ENCODE results near the gene WASF1.
"Not testable (repeated sequence)": the region's sequence is repeated elsewhere in the genome, so short reads cannot be mapped to it uniquely, and the experiment has no call there.

Gene WASF1

DNA sequence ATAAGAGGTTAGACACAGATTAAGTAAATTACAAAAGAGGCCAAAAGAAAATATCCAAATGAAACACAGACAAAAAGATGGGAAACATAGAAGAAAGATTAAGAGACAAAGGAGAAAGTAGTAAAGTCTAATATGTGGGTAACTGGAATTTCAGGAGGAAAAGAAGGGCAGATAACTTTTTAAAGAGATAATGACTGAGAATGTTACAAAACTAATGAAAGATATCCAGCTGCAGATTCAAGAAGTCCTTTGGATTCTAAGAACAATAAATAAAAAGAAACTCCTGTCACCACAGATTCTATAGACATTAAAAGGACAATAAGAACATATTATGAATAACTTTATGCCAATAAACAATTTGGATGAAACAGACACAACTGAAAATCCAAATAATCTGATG lies 90.1 kb downstream of the WASF1 start:
- DNase-seq (ENCODE audit: low read depth), result no peak

DNA sequence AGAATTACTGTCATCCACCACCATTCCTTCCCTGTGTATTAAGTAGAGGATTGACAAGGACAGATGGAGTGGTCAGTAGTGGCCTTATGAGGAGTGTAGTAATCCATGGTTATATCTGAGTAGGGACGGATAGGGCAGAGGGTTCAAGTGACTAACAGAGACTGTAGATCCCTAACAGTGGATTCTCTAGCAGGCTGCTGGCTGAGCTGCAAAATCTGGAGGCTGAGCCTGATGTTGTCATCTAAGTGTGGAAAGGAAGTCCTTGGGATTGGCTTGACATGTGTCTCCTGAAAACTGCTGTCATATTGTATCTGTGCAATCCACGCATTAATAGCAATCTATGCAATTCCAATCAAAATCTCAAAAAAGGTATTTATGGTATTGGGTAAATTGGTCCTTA lies 94.2 kb downstream of the WASF1 start:
- DNase-seq (ENCODE audit: low read depth), result no peak

DNA sequence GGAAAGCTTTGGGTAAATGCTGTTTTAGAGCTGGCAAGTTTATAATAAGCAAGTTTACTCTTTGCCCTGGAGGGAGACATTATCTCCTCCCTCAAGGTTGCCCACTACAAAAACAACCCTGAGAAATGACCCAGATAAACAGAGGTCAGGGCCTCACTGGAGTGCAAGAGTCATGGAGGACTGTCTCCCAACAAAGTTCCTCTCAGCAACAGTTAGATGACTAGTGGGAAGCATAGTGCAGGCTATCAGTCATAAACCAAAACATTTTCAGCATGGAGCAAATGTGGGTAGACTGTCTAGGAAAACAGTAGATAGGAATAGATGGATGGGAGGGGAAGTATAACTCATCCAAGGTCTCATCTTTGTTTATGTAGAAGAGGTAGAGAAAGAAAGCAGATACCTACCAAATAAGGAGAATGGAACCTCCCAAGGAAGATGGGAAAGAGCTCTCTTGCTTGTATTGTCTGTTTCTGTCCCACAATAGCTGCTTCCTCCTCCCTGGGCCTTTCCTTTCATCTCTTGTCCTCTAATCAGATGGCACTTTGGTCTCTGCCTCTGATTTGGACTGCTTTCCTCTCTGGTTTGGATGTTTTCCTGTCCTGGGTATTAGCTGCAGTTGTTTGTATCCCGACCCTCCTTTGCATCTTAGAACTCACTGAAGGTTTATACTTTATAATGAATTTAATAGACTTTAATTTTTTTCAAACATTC lies 95.4 kb downstream of the WASF1 start:
- DNase-seq (ENCODE audit: low read depth), result no peak

DNA sequence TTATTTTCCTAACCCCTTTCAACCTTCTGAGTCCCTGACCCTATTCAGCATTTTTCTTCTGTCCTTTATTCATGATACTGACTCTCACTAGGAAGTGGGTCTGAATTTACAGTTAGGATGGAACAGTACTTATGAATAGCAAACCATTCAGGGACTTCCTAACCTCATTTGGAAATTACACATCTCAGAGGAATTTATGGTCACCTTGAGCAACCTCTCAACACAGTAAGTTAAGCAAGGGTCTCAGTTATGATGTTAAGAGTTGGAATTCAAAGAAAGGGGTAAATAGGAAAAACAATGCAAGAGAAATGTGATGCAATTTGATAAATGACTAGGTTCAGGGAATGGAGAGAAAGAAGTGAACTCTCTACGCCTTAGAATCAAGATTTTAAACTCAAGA lies 104.1 kb downstream of the WASF1 start:
- no peak for DNase-seq (ENCODE audit: low read depth)

DNA sequence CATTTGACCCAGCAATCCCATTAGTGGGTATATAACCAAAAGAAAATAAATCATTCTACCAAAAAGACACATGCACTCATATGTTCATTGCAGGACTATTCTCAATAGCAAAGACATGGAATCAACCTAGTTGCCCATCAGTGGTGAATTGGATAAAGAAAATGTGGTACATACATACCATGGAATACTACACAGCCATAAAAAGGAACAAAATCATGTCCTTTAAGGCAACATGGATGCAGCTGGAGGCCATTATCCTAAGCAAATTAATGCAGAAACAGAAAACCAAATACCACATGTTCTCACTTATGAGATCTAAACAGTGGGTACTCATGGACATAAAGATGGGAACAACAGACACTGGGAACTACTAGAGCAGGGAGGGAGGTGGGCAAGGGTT lies 106.0 kb downstream of the WASF1 start:
- DNase-seq (ENCODE audit: low read depth), result not testable (repeated sequence)

DNA sequence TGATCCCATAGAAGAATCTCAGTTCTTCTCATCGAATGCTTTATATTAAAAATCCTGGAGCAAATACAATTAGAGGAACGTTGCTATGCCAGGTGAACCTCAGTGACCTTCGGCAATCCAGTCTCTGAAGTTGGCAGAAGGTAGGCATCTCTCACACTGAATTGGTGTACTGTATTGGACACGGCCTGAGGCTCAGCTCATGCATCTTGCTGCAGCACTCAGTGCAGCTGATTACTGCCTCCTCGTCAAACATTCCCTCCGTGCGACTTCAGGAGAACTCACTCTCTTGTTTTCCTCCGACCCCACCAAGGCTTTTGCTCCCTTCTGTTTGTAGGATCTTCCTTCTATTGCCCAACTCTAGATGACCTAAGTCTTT lies 110.9 kb downstream of the WASF1 start:
- DNase-seq (ENCODE audit: low read depth), result no peak

DNA sequence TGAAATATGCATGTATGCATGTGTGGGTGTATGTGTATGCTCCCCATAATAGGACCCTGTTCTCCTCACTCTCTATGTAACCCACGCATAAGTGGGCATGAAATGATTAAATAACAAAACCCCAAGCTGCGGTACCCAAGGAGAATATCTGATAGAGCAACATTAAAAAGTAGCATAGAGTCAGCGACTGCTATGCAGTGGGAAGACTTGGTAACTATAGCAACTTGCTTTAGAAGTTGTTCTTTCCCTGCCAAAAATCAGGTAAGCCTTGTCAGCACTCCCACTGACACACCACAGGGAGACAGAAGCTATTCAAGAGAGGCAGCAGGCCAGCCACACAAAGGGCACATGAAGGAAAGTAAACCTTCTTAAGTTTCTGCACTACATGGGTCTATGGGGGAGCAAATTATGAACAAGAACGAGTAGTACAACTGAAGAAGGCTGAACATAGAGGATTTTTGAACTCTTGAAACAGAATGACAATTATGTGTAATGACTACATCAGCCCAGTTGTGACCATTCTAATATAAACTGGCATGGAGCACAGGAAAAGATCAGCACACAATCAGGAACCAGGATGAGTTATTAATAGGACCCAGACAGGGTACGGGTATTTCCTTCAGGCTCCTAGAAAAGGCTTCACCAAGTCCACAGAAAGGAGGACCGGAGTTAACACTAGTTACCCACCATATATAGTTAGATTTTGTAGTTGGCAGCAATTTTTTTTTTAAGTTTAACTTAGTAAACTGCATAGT lies 111.5 kb downstream of the WASF1 start:
- no peak for DNase-seq (ENCODE audit: low read depth)

DNA sequence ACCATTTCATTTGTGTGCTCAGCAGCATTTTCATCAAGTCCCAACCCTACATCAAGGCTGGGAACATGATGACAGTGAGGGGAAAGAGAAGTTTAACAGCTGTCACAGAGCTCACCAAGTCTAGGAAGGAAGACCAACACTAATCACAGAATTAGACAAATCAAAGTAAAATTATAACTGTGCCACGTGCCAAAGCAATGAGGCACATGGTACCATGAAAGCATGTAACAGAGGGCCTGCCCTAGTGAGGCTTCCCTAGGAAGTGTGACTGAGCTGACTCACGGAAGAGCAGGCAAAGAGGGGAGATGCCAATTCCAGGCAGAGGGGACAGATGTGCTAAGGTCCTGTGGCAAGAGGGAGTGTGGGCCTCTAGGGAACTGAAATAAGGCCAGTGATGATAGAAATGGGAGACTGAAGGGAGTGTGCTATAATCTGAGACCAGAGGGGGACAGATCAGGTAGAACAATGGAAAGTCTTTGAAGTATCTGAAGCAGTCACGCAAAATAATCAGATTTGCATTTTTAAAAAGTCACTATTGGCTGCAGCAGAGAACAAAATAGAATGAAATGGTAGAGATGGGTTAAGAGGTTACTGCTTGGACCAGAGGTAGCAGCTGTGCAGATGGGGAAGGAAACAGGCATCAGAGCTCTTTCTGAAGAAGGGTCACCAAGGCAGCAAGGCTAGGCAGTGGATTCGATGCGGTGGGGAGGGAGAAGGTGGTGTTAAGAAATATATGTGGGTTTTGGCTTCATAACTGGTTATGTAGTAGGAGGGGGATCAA lies 114.5 kb downstream of the WASF1 start:
- no peak for DNase-seq (ENCODE audit: low read depth)

DNA sequence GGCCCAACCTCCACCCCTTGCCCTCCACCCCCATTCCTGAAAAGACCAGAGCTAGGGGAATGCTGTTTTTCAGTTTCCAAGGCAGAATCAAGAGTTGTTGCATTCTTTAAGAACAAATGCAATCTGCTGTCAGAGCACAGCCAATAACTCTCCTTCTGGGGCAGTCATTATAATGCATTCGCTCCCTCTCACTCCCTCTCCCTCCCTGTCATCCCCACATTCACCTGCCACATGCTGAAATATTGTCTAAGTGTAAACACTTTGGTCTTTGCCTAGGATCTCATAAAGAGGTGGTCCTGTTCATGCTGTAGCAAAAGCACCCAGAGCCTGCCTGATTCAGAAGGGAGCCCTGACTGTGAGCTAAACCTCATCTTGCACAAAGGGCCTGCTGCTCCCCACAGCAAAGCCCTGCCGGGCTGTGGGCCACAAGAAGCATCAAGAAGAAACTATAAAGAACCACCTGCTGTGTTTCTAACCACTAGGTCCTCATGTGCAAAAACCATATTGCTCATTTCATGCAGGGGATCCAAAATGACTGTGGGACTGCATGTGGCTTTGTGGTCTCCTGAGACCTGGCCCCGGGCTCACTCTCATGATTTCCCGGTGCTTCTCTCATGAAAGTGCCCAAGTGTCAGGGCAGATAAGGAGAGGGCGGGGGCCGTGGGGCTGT lies 115.7 kb downstream of the WASF1 start:
- no peak for DNase-seq (ENCODE audit: low read depth)

DNA sequence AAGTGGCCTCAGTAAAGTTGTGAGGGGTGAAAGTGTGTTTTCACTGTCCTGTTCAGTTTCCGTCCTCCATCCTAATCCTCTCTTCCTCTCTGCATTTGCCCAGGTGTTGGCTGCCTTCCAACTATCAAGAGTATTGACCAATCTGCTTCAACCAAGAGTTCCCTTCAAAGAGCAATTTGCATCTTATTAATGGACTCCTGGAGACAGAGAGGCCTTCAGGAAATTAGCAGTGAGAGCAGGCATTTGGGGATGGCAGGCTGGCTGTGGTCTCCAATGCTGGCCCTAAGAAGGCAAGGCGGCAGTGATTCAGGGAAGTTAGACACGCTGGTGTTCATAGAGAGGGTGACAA lies 124.1 kb downstream of the WASF1 start:
- no peak for DNase-seq (ENCODE audit: low read depth)

DNA sequence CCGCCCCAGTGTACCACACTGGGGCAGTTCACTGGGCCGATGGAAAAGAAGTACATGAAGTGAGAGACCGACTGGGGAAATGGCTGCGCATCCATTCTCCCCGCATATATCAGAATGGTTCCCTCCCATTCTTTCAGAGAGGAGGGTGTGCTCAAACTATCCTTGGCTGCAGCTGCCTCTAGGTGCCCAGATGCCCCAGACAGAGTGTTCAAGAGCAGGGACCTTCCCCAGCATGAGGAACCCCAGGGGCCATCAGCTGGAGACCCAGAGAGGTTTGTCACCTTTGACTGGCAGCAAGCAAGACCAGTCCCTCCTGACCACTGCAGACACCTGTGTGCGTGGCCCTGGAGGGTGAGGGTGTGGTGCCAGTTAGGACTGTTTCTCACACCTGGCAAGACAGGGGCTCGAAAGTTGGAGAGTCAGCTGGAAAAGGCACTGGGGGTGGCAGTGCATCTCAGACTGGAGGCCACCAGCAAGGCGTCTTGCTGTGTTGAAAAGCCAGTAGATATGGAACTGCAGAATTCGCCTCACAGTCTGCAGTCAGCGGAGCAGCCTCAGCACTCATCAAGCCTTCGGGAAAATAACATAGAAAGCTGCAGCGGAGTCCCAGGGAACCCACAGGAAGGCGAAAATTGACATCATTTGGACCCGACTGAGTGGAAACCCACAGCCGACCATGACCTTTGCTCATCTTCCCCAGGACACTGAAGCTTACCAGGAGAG lies 124.6 kb downstream of the WASF1 start:
- DNase-seq (ENCODE audit: low read depth), result no peak

DNA sequence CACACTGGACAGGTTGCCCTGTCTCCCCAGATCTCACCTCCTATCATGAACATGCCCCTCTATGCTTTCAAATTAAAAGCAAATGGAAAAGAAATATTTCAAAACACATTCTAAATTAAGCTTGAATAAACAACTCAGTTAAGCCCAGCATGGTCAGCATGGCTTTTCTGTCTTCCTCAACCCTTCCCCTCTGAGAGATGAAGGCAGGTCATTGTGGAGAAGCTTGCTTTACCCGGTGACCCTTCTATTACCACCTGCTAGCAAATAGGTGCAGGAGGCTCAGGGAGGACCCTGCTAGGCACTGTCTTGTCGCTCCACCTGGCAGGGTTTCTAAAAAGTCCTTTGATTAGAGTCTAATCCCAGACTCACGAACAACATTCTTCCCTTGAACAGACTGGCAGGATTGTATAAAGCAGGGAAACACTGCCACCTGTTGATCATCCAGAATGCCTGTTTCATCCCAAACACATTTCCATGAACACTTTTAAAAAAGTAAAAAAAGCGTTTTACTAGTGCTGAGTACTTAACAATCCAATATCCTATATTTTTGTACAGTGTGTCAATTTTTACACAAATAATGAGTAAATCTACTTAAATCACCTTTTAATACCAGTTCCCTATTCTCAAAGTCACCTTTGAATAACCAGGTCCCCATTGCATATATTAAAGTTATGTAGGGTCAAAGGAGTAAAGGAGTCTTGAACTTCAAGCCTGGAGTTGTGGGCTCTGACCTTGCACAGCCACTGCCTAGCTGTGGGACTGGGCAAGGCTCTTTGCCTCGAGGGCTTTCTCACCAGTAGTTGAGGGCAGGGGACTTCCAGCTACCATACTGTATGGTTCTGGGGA lies 125.9 kb downstream of the WASF1 start:
- DNase-seq (ENCODE audit: low read depth), result no peak

DNA sequence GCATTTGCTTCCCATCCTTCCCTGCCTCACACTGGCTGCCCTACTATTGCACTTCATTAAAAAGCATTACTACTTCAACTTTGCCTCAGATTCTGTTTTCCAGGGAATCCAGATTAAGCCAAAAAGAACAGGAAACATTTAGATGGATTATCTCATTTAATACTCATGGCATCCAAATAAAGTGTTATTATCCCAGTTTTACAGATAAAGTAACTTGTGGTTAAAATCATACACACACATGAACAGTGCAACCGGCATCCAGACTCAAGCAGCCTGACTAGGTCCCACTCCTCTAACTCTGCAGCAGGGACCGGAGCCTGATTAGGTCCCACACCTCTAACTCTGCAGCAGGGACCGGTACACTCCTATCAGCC lies 129.0 kb downstream of the WASF1 start:
- DNase-seq (ENCODE audit: low read depth), result no peak

All from CMK (cell line).